GM19468 (cell line): Measurements from ENCODE around the gene EFNA3.
A peak's percentile ranks its signal among the peaks of the same experiment; 100 is the strongest.

Source experiments
- ATAC-seq: cut with Tn5 transposase; IDR thresholded peaks from one replicate; pipeline ENCODE4 v1.9.1; 2021; ENCODE audit warnings: mild to moderate bottlenecking, moderate library complexity, moderate number of reproducible peaks; ENCODE audit not compliant: unreplicated experiment; ENCODE audit errors: extremely low read depth

The EFNA3 gene

GRCh38 chr1:155127967-155128754, 49.5 kb downstream of the EFNA3 start:
- ATAC-seq: no peak

DNA sequence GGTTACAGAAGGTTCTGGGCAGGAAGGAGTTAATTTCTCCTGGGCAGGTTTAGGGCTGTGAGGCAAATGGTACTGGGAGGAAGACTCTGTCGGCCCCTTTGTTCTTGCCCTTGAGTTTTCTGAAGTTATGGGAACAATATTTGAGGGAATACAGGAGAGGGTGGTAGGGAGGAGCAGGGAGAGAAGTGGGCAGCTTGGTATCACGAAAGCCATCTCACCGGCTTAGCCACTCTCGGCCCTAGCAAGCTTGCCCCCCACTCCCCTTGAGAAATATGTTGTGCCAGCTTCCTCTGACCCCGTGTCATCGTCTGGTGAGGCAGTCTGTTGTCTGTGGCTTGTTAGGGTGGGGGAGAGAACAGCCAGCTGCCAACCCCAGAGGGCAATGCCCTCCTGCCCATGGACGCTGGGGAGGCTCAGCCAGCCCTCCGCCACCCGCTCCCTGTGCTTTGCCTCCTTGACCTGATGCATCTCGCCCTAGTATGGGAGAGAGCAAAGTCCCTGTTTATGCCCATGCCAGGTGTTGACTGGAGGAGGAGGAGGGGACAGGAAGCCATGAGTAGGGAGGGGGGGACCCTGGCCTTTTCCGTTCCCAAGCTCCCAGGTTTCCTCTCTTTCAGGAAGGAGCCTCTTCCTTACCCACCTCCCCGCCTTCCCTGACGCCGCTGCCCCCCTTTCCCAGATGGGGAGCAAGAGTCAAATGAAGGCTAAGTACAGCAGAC, 50.3 kb downstream of the EFNA3 start:
- ATAC-seq: no peak

- no peak for ATAC-seq
Measured at GRCh38 chr1:155130272-155131006, 51.8 kb downstream of the EFNA3 start.

GRCh38 chr1:155131285-155131684, 52.6 kb downstream of the EFNA3 start:
- no peak for ATAC-seq

GRCh38 chr1:155131856-155132255, 53.2 kb downstream of the EFNA3 start:
- no peak for ATAC-seq

GRCh38 chr1:155133799-155134281, 55.2 kb downstream of the EFNA3 start:
- ATAC-seq: no peak

- no peak for ATAC-seq
Measured at GRCh38 chr1:155134322-155134721, 55.7 kb downstream of the EFNA3 start.

DNA sequence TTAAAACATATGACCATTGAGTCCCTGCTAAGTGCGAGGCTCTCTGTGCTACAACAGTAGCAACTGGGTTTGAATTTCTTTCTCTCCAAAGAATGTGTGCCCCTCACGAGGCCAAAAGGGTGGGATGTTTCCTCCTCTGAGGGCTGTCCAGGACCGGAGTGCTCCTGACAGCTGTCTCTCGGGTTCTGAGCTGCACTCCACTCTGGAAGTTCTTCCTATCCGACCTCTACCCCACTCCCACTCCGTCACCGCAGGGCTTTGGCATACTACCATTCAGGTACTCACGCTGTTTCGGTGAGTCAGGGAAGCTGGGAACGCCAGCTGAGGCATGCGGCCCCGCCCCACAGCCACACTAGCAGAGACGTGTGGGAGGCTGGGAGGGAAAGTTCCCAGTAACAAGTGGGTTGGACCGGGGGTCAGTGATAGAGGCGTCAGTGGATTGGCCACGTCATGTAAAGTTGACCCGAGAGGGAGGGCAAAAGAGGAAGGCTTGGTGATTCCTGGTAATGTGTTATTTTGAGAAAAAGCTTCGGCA, 56.3 kb downstream of the EFNA3 start:
- ATAC-seq: no peak

DNA sequence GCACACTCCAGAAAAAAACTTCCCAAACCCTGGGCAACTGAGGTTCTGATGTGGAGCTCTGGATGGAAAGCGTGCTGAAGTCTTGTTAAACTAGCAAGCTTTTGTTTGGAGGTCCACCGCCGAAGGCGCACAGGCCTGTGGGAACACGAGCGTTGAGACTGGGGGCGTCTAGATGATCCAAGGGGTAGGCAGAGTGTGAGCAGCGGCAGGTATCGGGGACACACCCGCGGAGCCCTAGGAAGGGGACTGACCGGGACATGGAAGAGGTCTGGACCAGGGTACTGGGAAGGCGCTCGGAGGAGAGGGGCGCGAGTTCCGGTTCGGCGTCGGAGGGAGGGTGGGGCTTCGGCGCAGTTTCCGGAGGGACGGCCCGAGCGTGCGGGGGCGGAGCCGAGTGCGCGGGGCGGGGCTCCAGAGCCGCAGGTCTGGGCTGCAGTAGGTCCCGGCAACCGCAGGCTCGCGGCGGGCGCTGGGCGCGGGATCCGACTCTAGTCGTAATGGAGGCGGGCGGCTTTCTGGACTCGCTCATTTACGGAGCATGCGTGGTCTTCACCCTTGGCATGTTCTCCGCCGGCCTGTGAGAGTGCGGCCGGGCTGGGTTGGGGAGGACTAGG, 56.9 kb downstream of the EFNA3 start, which contains the start of gene SLC50A1:
TSS of gene SLC50A1 (plus strand) at position 438 of the 614 bp plus-strand sequence. CDS start at position 498, 60 bp downstream.
- peak; percentile 38 for ATAC-seq

GRCh38 chr1:155136748-155137147, 58.1 kb downstream of the EFNA3 start:
- no peak for ATAC-seq
